GM21576 (cell line): Measurements from ENCODE around the gene GLG1.
"Not testable (repeated sequence)": the region's sequence is repeated elsewhere in the genome, so short reads cannot be mapped to it uniquely, and the experiment has no call there.

ENCODE experiments used
- ATAC-seq: cut with Tn5 transposase; IDR thresholded peaks from one replicate; pipeline ENCODE4 v1.9.1; 2021; ENCODE audit warnings: mild to moderate bottlenecking, moderate library complexity; ENCODE audit not compliant: unreplicated experiment

Gene GLG1

DNA sequence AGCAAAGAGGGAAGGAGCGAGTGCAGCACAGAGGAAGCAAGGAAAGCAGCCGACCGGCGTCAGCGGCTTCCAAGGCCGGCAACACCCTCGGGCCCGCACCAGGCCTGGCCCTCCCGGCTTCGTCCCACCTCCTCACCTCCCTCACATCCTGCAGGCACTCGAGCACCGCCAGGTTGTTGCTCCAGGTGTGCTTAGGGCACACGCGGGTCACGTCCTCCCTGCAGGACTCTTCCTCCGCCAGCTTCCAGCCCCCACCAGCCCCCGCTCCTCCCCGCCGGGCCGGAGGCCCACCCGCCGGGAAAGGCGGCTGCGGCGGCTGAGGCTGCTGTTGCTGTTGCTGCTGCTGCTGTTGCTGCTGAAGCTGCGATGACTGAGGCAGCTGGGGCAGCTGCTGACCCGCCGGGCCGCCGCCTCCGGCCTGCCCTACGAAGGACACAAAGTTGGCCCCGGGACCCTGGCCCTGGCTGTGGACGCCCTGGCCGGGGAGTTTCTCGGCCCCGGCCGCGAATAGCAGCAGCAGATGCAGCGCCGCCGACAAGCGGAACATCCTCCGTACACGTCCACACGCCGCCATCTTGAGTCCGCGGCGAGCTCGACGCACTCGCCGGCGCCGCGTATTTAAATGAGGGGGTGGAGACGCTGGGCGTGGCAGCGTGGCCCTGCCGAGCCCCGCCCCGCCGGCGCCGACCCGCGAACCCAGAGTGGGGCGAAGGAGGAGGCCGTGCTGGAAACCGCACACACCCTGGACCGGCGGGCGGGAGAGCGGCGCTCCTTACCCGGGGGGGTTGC, at the start of gene GLG1:
Gene GLG1, minus strand, starts transcription at position 594 of the 789 bp plus-strand sequence. Its CDS starts 20 bp downstream, at position 574.
- ATAC-seq: peak; percentile 93

DNA sequence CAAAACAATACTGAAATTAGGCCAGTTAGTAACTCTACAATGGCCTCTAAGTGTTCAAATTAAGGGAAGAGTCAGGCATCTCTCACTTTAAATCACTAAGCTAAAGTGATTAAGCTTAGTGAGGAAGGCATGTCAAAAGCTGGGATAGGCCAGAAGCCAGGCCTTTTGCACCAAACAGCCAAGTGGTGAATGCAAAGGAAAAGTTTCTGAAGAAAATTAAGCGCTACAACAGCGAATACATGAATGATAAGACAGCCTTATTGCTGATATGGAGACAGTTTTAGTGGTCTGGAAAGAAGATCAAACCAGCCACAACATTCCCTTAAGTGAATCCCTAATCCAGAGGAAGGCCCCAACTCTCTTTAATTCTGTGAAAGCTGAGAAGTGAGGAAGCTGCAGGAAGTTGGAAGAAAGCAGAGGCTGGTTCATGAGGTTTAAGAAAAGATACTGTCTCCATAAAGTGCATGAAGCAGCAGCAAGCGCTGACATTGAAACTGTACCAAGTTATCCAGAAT, 47.7 kb upstream of the GLG1 start:
- ATAC-seq: no peak

DNA sequence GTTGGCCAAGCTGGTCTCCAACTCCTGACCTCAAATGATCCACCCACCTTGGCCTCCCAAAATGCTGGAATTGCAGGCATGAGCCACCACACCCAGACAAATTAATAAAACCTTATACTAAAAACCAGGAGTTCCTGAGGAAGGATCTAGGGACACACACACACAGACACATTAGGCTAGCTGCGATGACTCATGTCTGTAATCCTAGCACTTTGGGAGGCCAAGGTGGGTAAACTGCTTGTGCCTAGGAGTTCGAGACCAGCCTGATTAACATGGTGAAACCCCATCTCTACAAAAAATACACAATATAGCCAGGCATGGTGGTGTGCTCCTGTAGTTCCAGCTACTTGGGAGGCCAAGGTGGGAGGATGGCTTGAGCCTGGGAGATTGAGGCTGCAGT, 46.0 kb upstream of the GLG1 start:
- ATAC-seq: not testable (repeated sequence)

DNA sequence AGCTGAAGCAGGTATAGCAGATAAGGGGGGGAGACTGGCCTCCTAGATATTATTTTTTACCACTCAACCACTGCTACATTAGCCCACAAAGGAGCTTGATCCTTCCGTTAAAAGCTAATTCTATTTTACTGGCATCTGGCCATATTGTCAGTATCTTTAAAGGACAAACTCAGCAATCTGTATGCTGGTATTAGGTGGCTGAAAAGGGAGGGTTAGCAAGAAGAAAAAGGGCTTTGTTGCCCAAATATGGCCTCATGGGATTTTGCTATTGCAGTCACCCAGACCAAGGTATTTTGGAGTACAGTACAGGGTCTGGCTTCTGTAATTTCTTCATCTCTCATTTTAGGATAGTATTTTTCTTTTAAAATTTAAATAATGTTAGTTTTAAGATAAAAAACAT, 45.3 kb upstream of the GLG1 start:
- no peak for ATAC-seq

DNA sequence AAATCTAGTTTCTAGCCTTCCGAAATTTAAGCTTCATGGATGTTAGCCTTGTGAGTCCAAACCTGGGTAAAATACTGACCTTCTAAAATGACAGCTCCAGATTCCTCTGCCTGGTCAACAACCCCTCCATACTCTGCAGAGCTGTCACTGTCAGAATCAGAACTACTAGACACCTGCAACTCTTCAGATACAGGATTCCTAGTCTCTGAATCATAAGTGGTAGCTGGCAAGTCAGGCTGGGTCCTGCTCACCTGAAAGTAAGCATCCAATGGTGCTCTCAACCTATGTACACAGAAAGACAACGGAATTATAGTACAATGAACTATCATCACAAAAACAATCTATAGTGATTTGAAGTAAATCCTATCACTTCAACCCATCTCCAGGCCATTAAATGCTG, 44.9 kb upstream of the GLG1 start:
- no peak for ATAC-seq

DNA sequence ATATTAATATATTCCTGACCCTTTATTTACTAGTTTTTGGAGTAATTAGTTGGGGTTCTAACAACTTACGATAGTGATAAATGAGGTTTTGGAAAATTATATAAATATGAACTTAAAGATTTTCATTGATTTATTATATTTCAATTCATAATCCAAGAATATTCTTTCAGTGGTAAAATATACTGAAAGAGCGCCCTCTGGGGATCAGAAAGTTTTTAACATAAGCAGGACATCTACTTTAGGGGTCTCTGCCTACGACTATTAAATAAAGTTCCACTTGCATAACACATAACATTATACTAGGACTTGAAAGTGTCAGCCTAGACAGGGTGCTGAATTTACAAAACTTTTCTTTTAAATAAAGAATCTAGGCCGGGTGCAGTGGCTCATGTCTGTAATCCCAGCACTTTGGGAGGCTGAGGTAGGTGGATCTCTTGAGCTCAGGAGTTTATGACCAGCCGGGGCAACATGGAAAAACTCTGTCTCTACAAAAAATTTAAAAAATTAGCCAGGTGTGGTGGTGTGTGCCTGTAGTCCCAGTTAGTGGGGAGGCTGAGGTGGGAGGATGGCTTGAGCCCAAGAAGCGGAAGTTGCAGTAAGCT, 44.2 kb upstream of the GLG1 start:
- ATAC-seq: no peak

DNA sequence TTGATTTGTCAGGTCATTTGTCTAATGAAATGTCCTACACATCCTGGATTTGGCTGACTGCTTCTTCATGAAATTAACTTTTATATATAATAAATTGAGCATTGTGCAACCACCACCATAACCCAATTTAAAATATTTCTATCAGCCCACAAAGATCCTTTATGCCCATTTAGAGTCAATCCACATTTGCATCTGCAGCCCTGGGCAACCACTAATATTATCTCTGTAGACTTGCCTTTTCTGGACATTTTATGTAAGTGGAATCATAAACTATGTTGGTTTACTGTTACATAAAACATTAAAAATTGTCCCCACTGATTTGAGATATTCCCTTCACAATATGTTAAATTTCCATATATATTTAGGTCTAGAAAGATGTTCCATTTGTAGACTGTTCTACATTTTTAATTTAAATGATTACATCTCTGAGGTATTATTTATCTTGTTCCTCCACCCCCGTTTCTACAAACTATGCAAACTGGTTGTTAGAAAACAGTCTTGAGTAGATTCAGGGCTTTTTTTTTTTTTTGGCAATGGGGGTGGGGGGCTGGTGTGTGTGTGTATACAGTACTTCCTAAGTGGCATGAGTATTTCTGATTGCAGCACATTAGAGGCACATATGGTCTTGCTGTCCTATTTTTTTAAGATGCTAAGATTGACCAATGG, 43.1 kb upstream of the GLG1 start:
- ATAC-seq: no peak

DNA sequence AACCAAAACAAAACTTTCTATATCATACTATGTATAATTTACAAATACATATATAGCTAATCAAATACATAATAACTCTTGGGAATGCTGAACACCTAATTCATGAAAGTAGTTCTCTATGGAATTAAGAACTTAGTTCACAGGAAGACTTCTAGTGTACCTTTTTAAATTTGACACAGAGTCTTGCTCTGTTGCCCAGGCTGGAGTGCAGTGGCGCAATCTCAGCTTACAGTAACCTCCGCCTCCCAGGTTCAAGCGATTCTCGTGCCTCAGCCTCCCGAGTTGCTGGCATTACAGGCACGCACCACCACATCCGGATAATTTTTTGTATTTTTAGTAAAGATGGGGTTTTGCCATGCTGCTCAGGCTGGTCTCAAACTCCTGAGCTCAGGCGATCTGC, 35.1 kb upstream of the GLG1 start:
- ATAC-seq: no peak

DNA sequence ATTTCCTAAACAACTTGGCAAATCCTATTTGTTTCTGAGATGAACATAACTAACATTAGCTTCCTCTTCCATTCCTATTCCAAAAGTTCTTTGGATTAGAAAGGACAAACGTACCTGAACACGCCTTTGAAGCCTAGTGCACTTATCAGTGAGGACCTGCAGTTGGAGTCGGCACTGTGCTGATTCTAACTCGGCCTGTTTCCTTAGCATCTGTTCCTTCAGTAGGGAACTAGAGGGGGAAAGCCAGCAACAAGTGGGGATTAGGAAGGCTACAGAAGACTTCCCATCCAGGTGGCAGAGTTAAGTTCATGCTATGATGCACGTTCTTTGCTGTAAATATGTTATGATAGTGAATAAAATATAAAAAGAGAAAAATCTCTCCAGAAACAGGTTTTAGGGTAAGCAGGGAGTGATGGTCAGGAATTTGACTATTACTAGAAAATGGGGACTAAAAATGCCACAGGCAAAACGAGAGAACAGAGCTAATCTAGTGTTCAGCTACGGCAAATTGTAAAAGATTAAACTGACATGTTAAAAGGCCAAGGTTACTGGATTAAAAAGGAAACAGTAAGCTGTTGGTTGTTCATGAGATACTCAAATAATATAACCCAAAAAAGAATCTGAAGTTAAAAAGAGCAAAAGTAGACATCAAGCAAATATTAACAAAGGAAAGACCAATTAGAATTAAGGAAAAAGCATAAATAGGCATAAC, 31.0 kb upstream of the GLG1 start:
- ATAC-seq: no peak

DNA sequence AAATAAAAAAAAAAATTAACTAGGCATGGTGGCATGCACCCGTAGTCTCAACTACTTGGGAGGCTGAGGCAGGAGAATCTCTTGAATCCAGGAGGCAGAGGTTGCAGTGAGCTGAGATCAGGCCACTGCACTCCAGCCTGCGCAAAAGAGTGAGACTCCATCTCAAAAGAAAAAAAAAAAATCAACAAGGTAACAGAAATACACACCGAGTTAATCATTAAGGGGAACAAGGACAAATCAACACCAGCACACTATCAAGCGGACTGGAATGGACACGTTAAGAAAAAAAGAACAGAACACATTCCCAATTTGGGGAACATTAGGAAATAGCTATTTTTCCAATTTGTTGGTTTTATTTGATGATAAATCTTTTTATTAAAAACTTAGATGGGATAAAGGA, 28.4 kb upstream of the GLG1 start:
- no peak for ATAC-seq

DNA sequence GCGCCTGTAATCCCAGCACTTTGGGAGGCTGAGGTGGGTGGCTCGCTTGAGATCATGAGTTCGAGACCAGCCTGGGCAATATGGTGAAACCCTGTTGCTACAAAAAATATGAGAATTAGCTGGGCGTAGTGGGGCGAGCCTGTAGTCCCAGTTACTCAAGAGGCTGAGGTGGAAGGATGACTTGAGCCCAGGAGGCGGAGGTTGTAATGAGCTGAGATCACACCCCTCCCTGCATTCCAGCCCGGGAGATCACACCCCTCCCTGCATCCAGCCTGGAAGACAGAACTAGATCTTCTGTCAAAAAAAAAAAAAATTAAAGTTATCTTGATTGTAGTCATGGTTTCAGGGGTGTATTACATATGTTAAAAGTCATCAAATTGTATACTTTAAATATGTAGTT, 26.8 kb upstream of the GLG1 start:
- no peak for ATAC-seq

DNA sequence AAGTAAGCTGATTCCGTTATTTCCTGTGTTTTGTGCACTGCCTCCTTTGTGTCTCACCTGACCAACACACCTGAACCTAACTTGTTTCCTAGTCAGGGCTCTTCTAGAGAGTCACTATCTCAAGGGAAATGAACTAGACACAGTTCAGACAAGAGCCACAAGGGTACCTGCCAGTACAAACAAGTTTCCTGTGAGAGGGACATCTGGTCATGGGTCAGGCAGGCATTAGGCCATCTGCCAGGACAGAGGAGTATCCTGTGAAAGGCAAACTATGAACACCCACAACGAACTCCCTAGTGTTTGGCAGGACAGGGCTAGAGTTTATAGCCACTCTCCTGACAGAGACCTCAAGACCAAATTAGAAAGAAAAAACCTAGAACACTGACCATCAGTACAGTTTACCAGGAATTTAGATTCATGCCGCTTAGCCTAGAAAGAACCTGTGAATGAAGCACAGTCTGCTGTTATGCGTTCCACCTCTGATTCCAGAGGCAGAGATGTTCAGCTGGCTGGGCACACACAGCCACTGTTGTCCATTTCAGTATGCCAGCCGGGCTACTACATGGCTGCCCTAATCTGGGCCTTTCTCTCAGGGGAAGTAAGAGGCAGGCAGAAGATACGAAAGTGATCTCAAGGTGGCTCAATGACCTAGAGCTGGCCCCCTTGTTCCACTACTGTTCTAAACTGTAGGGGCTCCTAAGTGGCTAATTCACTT, 20.7 kb upstream of the GLG1 start:
- ATAC-seq: no peak

DNA sequence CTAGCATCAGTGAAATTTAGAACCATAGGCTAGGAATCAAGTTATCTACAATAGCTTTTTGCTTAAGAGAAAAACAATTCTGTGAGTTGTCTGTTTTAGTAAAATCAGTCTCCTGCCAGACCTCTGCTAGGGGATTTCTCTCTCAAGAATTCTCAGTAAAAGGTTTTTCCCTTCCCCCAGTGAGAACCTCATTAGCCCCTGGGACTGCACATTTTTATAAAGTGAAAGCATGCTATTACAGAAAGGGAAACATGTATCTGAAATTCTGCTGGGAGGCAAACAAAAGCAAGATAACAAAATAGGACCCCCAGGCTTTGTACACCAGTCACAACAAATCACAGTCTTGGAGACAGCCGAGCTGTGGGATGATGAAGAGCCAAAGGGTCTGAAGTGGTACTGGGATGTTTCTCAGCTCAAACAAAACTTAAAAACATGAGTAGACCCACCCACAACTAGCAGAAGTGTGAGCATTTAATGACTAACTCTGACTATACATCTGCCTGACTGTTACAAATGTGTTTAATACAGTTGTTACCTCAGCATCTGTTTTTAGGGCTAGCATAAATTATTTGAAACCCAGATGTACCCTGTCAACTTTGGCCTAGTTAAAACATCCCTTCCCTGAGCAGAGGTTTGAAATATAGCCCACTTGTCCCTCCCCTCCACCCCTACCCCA, 20.0 kb upstream of the GLG1 start:
- ATAC-seq: peak; percentile 48

DNA sequence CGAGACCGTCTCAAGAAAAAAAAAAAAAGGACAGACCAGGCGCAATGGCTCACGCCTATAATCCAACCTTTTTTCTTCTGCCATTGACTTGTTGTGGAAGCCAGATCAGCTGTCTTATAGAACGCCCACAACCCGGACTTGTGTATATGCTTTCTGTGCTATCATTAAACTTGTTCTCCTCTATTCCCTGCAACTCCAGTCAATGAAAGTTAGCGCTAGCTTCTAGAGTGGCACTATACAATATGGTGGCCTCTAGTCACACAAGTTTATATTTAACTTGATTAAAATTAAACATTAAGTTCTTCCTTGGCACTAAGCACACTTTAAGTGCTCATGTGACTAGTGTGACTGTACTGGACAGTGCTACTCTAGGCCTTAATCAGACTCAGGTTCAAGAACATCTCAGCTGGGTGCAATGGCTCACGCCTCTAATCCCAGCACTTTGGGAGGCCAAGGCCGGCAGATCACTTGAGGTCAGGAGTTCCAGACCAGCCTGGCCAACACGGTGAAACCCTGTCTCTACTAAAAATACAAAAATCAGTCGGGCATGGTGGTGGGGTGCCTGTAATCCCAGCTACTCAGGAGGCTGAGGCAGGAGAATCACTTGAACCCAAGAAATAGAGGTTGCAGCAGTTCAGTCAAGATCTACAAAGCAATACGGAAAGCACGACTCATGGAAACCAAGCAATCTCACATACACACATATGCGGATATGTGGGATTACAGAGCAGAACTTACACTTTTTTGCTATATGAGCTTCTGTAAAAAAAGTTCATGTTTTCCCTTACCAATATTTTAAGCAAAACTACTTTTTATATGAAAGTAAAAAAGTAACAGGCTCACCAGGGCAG, 18.8 kb upstream of the GLG1 start:
- ATAC-seq: no peak

DNA sequence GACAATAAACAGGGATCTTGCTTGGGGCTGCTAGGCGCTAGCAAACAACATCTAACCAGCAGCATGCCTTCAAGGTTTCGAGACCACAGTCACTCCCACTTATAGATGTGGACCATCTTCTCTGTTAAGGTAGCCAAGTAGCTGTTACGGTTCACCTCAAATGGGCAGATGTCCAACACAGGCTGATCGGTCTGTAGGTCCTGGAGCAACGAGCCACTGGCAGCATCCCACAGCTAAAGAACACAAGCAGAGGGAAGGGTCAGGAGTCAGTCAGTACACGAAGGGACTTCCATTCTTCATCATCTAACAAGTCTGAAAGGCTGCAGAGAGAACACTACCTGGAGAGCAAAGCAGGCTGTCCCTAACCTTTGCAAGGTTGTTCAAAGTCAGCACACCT, 16.9 kb upstream of the GLG1 start:
- no peak for ATAC-seq

DNA sequence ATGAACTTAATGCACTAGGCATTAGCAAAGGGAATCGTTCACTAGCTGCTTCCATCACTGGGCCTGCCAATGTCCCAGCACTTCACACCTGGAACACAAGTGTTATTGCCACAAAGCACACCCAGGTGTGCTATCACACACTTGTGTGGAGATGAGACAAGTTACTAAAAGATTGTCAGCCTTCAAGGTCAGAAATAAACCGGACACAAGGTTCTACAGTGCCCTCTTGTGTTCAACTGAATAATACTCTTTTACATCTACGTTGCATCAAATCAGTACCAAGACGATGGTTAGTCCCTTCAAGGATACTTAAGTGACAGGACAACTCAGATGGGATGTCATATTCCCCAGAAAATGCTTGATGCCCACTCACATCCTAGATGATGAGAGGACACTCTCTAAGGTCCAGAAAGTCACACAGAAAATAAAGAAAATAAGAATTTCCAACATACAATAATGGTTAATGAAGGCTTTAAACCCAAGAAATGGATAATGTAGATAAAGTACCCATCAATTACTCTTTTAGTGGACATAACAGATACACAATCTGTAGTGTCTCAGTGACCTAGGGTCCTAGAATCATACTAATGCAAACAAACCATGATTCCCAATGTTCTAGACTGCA, 16.4 kb upstream of the GLG1 start:
- ATAC-seq: no peak

DNA sequence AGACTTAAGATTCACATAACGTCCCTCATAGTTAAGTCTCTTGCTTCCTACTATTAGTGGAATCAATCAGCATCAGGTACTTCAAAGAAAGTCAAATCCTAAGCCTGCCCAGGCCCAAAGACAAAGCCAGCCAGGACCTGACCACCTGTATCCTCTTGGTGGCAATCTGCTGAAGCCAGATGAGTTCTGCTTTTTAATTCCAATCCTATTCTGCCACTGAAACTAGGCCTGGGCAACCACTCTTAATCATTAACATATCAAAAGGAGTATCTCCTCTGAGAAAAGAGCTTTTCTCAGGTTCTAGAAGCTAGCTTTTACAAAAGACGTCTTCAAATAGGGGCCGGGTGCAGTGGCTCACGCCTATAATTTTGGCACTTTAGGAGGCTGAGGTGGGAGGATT, 15.1 kb upstream of the GLG1 start:
- no peak for ATAC-seq

DNA sequence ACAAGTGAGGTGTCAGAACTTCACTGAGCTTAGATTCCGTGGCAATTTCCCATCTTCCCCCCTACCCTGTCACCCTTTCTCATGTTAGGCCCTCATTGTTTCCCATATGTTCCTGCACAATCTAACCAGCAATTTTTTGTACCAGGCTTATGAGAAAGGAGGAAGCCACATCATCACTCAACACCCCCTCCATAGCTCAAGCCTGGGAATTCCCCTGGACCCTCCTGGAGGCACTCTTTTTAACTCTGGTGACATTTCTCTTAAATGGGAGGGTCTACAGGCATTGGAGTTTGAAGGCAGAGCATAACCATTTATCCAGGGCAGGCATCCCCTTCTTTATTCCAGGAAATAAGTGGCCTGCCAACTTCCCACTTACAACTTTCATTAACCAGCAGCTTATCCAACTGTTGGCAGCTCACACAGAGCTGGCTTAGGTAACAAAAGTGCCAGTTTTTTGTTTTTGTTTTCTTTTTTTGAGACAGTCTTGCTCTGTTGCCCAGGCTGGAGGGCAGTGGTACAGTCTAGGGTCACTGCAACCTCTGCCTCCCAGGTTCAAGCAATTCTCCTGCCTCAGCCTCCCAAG, 10.4 kb upstream of the GLG1 start:
- ATAC-seq: no peak
